ENCODE measurements around the gene MTMR1.

GRCh38 chrX:150688911-150689451 is 4.2 kb upstream of the MTMR1 start:
- TF ChIP-seq CTCF (IDR thresholded peaks at IDR 0.05; ENCODE audit: low read depth, low read length, poor library complexity, severe bottlenecking) (no peak), EZH2phosphoT487 (IDR thresholded peaks at IDR 0.05; ENCODE audit: borderline replicate concordance, low read length) (no peak)
